H1 (cell line): ENCODE measurements around the gene ARHGAP26. TPM values are rescaled to one million over a fixed set of nuclear protein-coding genes. Genes with fewer than 3 reads are reported as not detected.

Experiments used
- RBBP5 ChIP-seq: IDR thresholded peaks from 2 replicates; pipeline ENCODE4 v1.7.1; 2012; ENCODE audit warnings: low read depth, mild to moderate bottlenecking, inconsistent platforms, low read length, moderate library complexity, borderline replicate concordance
- RNF2 ChIP-seq: fragments of 200-900, 300-1000 bp; sonication (generic); IDR thresholded peaks from 2 replicates; pipeline ENCODE4 v1.7.1; 2016; ENCODE audit warnings: borderline replicate concordance, low read depth, mild to moderate bottlenecking, antibody characterized with exemption, low read length; ENCODE audit not compliant: poor library complexity, severe bottlenecking; ENCODE audit errors: missing control alignments
- SP2 ChIP-seq: IDR thresholded peaks from 2 replicates; pipeline ENCODE4 v1.6.1; 2012; ENCODE audit warnings: mild to moderate bottlenecking, low read length, inconsistent platforms
- TEAD4 ChIP-seq: IDR thresholded peaks from 2 replicates; pipeline ENCODE4 v1.6.1; 2012; ENCODE audit warnings: low read depth, low read length, inconsistent platforms, mixed read lengths
- polyA plus RNA-seq, 7 experiments: library from polyadenylated mRNA; depleted of rRNA in 3 of 7; stranded (reverse) in 5 of 7; unstranded in 2 of 7; fragments of >200 nt in 5 of 7; fragments of 200-250 nt in 2 of 7; gene quantifications; 1 replicate in 5 of 7; 2 replicates in 1 of 7; 4 replicates in 1 of 7; pipeline versions ENCODE4 v1.2.1 to v1.2.3, GENCODE V29; 2011 to 2013; ENCODE audit warnings: missing spikeins in 2 of 7, mixed read lengths in 2 of 7
- total RNA-seq: library from RNA; stranded (reverse); fragmentation: NEBNext Ultra II Directional; extraction: Animal tissue kit (Norgen Biotek cat#: 25700); gene quantifications from 2 replicates; pipeline ENCODE4 v1.2.1, GENCODE V29; 2021
- TF ChIP-seq, protein P1 (sequence below): fragments of 300-600 bp; sonication (generic); IDR thresholded peaks from 2 replicates; pipeline ENCODE4 v1.7.1; 2012; ENCODE audit warnings: low read length, moderate library complexity, mild to moderate bottlenecking, inconsistent platforms; ENCODE audit not compliant: insufficient replicate concordance
- TF ChIP-seq, protein P2 (sequence below): IDR thresholded peaks from 2 replicates; pipeline ENCODE4 v1.6.1; 2012; ENCODE audit warnings: inconsistent platforms

Gene ARHGAP26
- total and polyA plus RNA-seq, 2 of the 8 experiments (the other 6 are each of a cell fraction or from before 2014, with no cell fraction given) = 7.1 to 24.8 TPM

DNA sequence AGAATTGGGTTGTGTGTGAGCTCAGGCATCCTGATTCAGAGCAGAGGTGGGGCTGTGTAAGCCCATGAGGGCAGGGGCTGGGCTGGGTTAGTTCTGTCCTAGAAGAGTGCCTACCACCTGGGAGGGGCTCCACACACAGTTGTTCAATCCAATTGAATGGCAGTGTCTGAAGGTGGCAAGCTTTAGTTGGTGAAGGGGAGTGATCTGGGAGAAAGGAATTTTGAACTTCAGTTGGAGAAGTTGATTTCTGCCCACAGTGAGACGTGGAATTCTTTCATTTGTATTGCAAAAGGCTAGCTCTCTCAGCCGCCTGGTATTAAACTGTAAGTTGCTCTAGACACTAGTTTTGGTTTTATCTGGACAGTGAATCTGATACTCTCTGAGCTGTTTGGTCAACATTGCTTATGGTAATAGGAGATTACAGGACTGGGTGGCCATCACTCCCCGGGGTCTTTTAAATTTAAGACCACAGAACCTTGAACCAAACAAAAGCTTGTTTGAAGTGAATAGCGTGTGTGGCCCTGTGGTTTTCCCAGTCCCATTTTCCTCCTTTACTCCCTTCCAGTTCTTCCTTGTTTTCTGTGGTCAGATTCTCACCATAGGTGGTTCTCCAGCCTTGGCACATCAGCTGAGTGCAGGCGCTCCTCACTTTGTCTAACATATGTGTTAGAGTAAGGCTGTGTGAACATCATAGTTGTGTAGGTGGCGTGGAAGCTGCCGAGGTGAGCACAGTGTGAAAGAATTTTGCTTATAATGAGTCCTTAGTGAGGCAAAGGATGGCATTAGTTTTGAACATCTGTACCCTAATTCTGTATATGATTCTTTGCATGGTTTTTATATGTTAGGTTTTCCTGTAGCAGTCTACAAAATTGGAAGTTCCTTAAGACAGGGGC is 78.0 kb downstream of the ARHGAP26 start (continued):
- TF ChIP-seq, protein P1, sequence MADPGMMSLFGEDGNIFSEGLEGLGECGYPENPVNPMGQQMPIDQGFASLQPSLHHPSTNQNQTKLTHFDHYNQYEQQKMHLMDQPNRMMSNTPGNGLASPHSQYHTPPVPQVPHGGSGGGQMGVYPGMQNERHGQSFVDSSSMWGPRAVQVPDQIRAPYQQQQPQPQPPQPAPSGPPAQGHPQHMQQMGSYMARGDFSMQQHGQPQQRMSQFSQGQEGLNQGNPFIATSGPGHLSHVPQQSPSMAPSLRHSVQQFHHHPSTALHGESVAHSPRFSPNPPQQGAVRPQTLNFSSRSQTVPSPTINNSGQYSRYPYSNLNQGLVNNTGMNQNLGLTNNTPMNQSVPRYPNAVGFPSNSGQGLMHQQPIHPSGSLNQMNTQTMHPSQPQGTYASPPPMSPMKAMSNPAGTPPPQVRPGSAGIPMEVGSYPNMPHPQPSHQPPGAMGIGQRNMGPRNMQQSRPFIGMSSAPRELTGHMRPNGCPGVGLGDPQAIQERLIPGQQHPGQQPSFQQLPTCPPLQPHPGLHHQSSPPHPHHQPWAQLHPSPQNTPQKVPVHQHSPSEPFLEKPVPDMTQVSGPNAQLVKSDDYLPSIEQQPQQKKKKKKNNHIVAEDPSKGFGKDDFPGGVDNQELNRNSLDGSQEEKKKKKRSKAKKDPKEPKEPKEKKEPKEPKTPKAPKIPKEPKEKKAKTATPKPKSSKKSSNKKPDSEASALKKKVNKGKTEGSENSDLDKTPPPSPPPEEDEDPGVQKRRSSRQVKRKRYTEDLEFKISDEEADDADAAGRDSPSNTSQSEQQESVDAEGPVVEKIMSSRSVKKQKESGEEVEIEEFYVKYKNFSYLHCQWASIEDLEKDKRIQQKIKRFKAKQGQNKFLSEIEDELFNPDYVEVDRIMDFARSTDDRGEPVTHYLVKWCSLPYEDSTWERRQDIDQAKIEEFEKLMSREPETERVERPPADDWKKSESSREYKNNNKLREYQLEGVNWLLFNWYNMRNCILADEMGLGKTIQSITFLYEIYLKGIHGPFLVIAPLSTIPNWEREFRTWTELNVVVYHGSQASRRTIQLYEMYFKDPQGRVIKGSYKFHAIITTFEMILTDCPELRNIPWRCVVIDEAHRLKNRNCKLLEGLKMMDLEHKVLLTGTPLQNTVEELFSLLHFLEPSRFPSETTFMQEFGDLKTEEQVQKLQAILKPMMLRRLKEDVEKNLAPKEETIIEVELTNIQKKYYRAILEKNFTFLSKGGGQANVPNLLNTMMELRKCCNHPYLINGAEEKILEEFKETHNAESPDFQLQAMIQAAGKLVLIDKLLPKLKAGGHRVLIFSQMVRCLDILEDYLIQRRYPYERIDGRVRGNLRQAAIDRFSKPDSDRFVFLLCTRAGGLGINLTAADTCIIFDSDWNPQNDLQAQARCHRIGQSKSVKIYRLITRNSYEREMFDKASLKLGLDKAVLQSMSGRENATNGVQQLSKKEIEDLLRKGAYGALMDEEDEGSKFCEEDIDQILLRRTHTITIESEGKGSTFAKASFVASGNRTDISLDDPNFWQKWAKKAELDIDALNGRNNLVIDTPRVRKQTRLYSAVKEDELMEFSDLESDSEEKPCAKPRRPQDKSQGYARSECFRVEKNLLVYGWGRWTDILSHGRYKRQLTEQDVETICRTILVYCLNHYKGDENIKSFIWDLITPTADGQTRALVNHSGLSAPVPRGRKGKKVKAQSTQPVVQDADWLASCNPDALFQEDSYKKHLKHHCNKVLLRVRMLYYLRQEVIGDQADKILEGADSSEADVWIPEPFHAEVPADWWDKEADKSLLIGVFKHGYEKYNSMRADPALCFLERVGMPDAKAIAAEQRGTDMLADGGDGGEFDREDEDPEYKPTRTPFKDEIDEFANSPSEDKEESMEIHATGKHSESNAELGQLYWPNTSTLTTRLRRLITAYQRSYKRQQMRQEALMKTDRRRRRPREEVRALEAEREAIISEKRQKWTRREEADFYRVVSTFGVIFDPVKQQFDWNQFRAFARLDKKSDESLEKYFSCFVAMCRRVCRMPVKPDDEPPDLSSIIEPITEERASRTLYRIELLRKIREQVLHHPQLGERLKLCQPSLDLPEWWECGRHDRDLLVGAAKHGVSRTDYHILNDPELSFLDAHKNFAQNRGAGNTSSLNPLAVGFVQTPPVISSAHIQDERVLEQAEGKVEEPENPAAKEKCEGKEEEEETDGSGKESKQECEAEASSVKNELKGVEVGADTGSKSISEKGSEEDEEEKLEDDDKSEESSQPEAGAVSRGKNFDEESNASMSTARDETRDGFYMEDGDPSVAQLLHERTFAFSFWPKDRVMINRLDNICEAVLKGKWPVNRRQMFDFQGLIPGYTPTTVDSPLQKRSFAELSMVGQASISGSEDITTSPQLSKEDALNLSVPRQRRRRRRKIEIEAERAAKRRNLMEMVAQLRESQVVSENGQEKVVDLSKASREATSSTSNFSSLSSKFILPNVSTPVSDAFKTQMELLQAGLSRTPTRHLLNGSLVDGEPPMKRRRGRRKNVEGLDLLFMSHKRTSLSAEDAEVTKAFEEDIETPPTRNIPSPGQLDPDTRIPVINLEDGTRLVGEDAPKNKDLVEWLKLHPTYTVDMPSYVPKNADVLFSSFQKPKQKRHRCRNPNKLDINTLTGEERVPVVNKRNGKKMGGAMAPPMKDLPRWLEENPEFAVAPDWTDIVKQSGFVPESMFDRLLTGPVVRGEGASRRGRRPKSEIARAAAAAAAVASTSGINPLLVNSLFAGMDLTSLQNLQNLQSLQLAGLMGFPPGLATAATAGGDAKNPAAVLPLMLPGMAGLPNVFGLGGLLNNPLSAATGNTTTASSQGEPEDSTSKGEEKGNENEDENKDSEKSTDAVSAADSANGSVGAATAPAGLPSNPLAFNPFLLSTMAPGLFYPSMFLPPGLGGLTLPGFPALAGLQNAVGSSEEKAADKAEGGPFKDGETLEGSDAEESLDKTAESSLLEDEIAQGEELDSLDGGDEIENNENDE = no peak
- TF ChIP-seq RBBP5 (no peak), SP2 (no peak), RNF2 (no peak), TEAD4 (no peak)
- TF ChIP-seq, protein P2, sequence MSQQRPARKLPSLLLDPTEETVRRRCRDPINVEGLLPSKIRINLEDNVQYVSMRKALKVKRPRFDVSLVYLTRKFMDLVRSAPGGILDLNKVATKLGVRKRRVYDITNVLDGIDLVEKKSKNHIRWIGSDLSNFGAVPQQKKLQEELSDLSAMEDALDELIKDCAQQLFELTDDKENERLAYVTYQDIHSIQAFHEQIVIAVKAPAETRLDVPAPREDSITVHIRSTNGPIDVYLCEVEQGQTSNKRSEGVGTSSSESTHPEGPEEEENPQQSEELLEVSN = no peak
- TF ChIP-seq, all 59 proteins: peak for 0
